HepG2 (cell line): ENCODE measurements around the gene SPOCD1.

Source experiments
- FOXA1 ChIP-seq, 2 experiments: fragments of 450-650 bp in 1 of 2; sonication (generic) in 1 of 2; formaldehyde crosslinking in 1 of 2; IDR thresholded peaks; 2 replicates each; pipeline versions ENCODE4 v1.4.0 to v1.6.1; 2016 to 2020; ENCODE audit warnings: missing genetic modification reagents in 1 of 2
- GABPA ChIP-seq, 2 experiments: IDR thresholded peaks; 2 replicates each; pipeline ENCODE4 v1.6.1; 2011 to 2016; ENCODE audit warnings: low read depth in 2 of 2, low read length in 1 of 2, missing biosample characterization in 1 of 2, missing genetic modification characterization in 1 of 2
- GABPB1 ChIP-seq: IDR thresholded peaks from 2 replicates; pipeline ENCODE4 v1.6.1; 2016; ENCODE audit warnings: mild to moderate bottlenecking, missing genetic modification reagents, moderate library complexity, missing compliant biosample characterization
- KDM1A ChIP-seq: IDR thresholded peaks from 2 replicates; pipeline ENCODE4 v1.6.1; 2016; ENCODE audit warnings: missing compliant biosample characterization
- POLR2A ChIP-seq, 2 experiments: IDR thresholded peaks; 2 replicates each; pipeline ENCODE4 v1.6.1; 2011; ENCODE audit warnings: low read depth in 2 of 2, low read length in 2 of 2, mild to moderate bottlenecking in 1 of 2, moderate library complexity in 1 of 2; ENCODE audit not compliant: insufficient read depth in 1 of 2
- POLR2AphosphoS5 ChIP-seq: IDR thresholded peaks from 2 replicates; pipeline ENCODE4 v1.6.1; 2012; ENCODE audit warnings: low read depth, low read length
- SRY ChIP-seq: sonication (generic); formaldehyde crosslinking; IDR thresholded peaks from 2 replicates; pipeline ENCODE4 v1.8.0; 2022; ENCODE audit warnings: mild to moderate bottlenecking, missing genetic modification reagents
- TF ChIP-seq, protein P1 (sequence below): sonication (generic); formaldehyde crosslinking; IDR thresholded peaks from 2 replicates; pipeline ENCODE4 v1.4.0; 2020; ENCODE audit warnings: missing genetic modification reagents

DNA sequence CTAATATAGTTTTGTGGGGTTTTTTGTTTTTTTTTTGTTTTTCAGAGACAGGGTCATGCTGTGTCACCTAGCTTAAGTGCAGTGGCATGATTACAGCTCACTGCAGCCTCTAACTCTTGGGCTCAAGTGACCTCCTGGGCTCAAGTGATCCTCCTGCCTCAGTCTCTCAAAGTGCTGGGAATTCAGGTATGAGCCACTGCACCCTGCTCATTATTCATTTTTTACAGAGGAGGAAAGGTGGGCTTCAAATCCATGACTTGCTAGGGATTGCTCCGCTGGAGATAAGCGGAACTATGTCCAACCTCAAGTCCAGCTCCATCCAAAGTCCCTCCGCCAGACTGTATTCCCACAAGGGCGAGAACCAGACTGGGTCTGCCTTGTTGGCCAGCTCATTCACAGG lies 8.0 kb upstream of the SPOCD1 start:
- TF ChIP-seq GABPA (IDR thresholded peaks at IDR 0.05; ENCODE audit: low read depth, low read length) (no peak), GABPA (CRISPR knock-in tag; IDR thresholded peaks at IDR 0.05; ENCODE audit: low read depth) (no peak), POLR2AphosphoS5 (no peak), POLR2A (IDR thresholded peaks at IDR 0.05; ENCODE audit: insufficient read depth in 1 of 2, low read depth in 2 of 2, low read length in 2 of 2) (no peak), GABPB1 (CRISPR knock-in tag) (no peak), SRY (CRISPR knock-in tag) (no peak), KDM1A (no peak), FOXA1 (IDR thresholded peaks at IDR 0.05) (no peak), FOXA1 (CRISPR knock-in tag; IDR thresholded peaks at IDR 0.05) (no peak)
- TF ChIP-seq, protein P1, sequence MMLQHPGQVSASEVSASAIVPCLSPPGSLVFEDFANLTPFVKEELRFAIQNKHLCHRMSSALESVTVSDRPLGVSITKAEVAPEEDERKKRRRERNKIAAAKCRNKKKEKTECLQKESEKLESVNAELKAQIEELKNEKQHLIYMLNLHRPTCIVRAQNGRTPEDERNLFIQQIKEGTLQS (CRISPR knock-in tag), result no peak
